Osteoblast (primary cell): ENCODE data around the gene ASMTL. TPM values are rescaled to one million over a fixed set of nuclear protein-coding genes. Genes with fewer than 3 reads are reported as not detected.

Experiments
- DNase-seq: peaks from one replicate; pipeline ENCODE4 v3.0.0; 2011; ENCODE audit warnings: low spot score, mixed read lengths; ENCODE audit not compliant: insufficient read length; ENCODE audit errors: missing footprints
- H2AFZ ChIP-seq: 2 replicates; pipeline ENCODE4 v1.6.0; 2011; ENCODE audit warnings: mild to moderate bottlenecking, low read length
- H3K27ac ChIP-seq: 2 replicates; pipeline ENCODE4 v1.5.1; 2011; ENCODE audit warnings: mild to moderate bottlenecking, low read depth, low read length, moderate library complexity
- H3K27me3 ChIP-seq: 2 replicates; pipeline ENCODE4 v1.6.0; 2012; ENCODE audit warnings: mild to moderate bottlenecking, control low read depth, inconsistent platforms, low read length, moderate library complexity; ENCODE audit not compliant: insufficient read depth
- H3K36me3 ChIP-seq: 2 replicates; pipeline ENCODE4 v1.5.1; 2011; ENCODE audit warnings: mild to moderate bottlenecking, low read length, control low read depth, moderate library complexity; ENCODE audit not compliant: insufficient read depth
- H3K4me1 ChIP-seq: 2 replicates; pipeline ENCODE4 v1.5.1; 2011; ENCODE audit warnings: mild to moderate bottlenecking, low read length, control low read depth, moderate library complexity; ENCODE audit not compliant: insufficient read depth
- H3K4me2 ChIP-seq: 2 replicates; pipeline ENCODE4 v1.6.0; 2011; ENCODE audit warnings: mild to moderate bottlenecking, low read length; ENCODE audit not compliant: insufficient read depth
- H3K4me3 ChIP-seq: fragments of 200-600 bp; sonication (generic); 3 replicates; pipeline ENCODE4 v1.5.1; 2012; ENCODE audit warnings: mild to moderate bottlenecking, low read length, inconsistent platforms; ENCODE audit not compliant: insufficient read depth
- H3K79me2 ChIP-seq: 2 replicates; pipeline ENCODE4 v1.6.0; 2012; ENCODE audit warnings: mild to moderate bottlenecking, low read length, control low read depth, inconsistent platforms; ENCODE audit not compliant: insufficient read depth
- H3K9me3 ChIP-seq: 2 replicates; pipeline ENCODE4 v1.5.1; 2011; ENCODE audit warnings: low read depth, low read length, control low read depth
- H4K20me1 ChIP-seq: 2 replicates; pipeline ENCODE4 v1.6.0; 2012; ENCODE audit warnings: mild to moderate bottlenecking, low read length, control low read depth; ENCODE audit not compliant: insufficient read depth
- total RNA-seq: library from RNA; depleted of rRNA; stranded (reverse); fragments of >200 nt; gene quantifications from 2 replicates; pipeline ENCODE4 v1.2.3, GENCODE V29; 2012
- TF ChIP-seq, protein P1 (sequence below): IDR thresholded peaks from 2 replicates; pipeline ENCODE4 v1.5.1; 2011; ENCODE audit warnings: mild to moderate bottlenecking, low read depth, low read length, moderate library complexity; ENCODE audit errors: extremely low read depth

Gene ASMTL
- total RNA-seq, 1 donor = 24.6 TPM

DNA sequence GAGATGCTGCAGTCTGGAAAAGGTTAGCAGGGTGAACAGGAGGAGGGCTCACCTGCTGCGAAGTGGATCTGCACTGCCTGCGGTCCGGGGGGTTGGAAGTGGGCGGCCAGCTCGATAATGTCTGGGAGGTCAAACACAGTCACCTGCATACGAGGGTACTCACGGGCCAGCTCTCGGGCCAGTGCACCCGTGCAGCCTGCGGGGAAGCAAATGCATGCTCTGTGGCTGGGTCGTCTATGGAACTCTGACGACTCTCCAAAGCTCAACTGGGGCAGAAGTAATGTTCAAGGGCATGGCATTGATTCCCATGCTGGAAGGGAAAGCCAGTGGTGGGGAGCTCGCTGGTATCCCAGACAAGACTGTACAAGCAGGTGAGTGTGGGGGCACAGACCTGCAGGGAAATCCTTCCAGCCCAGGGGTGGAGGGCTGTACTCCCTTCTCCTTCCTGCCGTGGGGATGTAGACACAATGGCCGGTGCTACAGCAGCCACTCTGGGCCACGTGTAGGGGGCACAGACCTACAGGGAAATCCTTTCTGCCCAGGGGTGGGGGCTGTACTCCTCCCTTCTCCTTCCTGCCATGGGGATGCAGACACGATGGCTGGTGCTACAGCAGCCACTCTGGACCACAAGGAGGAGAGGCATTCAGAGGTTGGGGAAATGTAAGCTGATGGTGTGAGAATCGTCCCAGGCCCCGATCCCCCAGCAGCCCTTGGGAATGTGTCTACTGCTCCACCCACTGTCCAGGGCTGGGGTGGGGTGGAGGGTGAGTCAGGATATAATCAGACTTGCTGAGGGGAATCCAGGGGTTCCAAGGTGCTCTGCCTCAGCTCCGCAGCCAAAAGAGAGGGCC lies 34.6 kb downstream of the ASMTL start:
- no peaks in the 10 kb centered on the region for H3K79me2 ChIP-seq
- H3K27ac ChIP-seq = no peak overlapping the region
- no peaks in the 10 kb centered on the region for H3K4me1 ChIP-seq
- DNase-seq = no peak
- H3K4me2 ChIP-seq = no peak overlapping the region
- no peaks in the 10 kb centered on the region for H3K27me3 ChIP-seq
- no peak overlapping the region for H3K4me3 ChIP-seq
- peaks cover 7% of the 10 kb centered on the region for H3K9me3 ChIP-seq
- H4K20me1 ChIP-seq = peaks cover 2% of the 10 kb centered on the region
- TF ChIP-seq, protein P1, sequence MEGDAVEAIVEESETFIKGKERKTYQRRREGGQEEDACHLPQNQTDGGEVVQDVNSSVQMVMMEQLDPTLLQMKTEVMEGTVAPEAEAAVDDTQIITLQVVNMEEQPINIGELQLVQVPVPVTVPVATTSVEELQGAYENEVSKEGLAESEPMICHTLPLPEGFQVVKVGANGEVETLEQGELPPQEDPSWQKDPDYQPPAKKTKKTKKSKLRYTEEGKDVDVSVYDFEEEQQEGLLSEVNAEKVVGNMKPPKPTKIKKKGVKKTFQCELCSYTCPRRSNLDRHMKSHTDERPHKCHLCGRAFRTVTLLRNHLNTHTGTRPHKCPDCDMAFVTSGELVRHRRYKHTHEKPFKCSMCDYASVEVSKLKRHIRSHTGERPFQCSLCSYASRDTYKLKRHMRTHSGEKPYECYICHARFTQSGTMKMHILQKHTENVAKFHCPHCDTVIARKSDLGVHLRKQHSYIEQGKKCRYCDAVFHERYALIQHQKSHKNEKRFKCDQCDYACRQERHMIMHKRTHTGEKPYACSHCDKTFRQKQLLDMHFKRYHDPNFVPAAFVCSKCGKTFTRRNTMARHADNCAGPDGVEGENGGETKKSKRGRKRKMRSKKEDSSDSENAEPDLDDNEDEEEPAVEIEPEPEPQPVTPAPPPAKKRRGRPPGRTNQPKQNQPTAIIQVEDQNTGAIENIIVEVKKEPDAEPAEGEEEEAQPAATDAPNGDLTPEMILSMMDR = no peak
- H3K36me3 ChIP-seq = peaks cover 42% of the 10 kb centered on the region
- H2AFZ ChIP-seq = no peak overlapping the region

DNA sequence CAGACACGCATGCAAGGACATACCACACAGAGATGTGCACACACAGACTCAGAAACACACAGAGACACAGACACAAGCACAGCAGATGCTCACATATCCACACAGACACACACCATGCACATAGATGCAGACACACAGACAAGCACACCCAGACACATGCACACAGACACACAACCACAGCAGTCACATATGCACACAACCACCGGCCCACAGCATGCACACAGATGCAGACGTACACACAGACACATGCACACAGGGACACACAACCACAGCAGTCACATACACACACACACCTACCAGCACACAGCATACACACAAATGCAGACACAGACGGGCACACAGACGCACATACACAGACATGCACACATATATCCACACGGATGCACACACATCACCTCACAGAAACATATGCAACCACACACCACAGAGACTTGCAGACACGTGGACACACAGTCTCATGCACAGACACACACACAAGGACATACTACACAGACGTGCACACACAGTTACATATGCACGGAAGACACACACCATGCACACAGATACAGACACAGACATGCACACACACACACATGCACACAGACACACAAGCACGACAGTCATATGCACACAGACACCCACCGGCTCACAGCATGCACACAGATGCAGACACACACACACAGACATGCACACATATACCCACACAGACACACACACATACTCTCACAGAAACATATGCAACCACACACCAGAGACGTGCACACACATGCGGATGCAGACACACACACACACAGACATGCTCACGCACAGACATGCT lies 35.5 kb downstream of the ASMTL start:
- Histone ChIP-seq H3K27me3 (no peaks in the 10 kb centered on the region), H3K36me3 (peaks cover 42% of the 10 kb centered on the region), H3K4me3 (no peak overlapping the region), H3K4me1 (no peaks in the 10 kb centered on the region), H3K27ac (no peak overlapping the region), H2AFZ (no peak overlapping the region), H3K4me2 (no peak overlapping the region), H3K9me3 (peaks cover 7% of the 10 kb centered on the region), H3K79me2 (no peaks in the 10 kb centered on the region), H4K20me1 (peaks cover 2% of the 10 kb centered on the region)
- TF ChIP-seq, protein P1 = no peak
- DNase-seq = no peak

DNA sequence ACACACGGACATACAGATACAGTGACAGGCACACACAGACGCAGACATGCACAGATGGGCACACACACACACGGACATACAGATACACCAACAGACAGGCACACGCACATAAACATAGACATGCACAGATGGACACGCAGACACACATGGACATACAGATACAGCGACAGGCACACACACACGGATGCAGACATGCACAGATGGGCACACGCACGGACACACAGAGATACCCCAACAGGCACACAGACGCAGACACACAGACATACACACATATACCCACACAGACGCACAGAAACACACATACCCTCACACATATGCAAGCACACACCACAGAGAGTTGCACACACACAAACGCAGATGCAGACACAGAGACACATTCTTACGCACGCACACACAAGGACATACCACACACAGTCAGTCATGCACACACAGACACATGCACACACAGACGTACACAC lies 36.4 kb downstream of the ASMTL start:
- Histone ChIP-seq H2AFZ (no peak overlapping the region), H3K9me3 (peaks cover 2% of the 10 kb centered on the region), H4K20me1 (peaks cover 2% of the 10 kb centered on the region), H3K79me2 (no peaks in the 10 kb centered on the region), H3K36me3 (peaks cover 37% of the 10 kb centered on the region), H3K4me3 (no peak overlapping the region), H3K27ac (no peak overlapping the region), H3K4me2 (no peak overlapping the region), H3K4me1 (no peaks in the 10 kb centered on the region), H3K27me3 (no peaks in the 10 kb centered on the region)
- DNase-seq = no peak
- TF ChIP-seq, protein P1 = no peak
